ENCODE results near the gene CCDC92. TPM values are rescaled to one million over a fixed set of nuclear protein-coding genes. Genes with fewer than 3 reads are reported as not detected.

The CCDC92 gene
- total RNA-seq, 2 donors from 2014 or later, result 34.4 to 39.2 TPM

- Histone ChIP-seq H3K27ac (no peak overlapping the region), H3K36me3 (peaks cover 24% of the 10 kb centered on the region), H3K4me3 (no peak overlapping the region), H3K27me3 (no peaks in the 10 kb centered on the region), H3K4me1 (peaks cover 0 to 56% of the 10 kb centered on the region in 2 donors), H3K9me3 (no peaks in the 10 kb centered on the region)
- DNase-seq (ENCODE audit: low spot score), result no peak
- TF ChIP-seq CTCF (IDR thresholded peaks at IDR 0.05), result no peak
These were observed 23.9 kb upstream of the CCDC92 start for GRCh38 chr12:123996581-123996980.

GRCh38 chr12:123995023-123995748 lies 22.6 kb upstream of the CCDC92 start:
- no peak for DNase-seq (ENCODE audit: low spot score)

GRCh38 chr12:123992118-123992825 lies 19.6 kb upstream of the CCDC92 start:
- Histone ChIP-seq H3K9me3 (no peaks in the 10 kb centered on the region), H3K27ac (no peak overlapping the region), H3K27me3 (no peaks in the 10 kb centered on the region), H3K36me3 (peaks cover 17% of the 10 kb centered on the region), H3K4me1 (peaks cover 0 to 63% of the 10 kb centered on the region in 2 donors), H3K4me3 (no peak overlapping the region)
- TF ChIP-seq CTCF (IDR thresholded peaks at IDR 0.05), result no peak
- DNase-seq (ENCODE audit: low spot score), result no peak

More at GRCh38 chr12:123995023-123995748, 22.6 kb upstream of the CCDC92 start:
- H3K36me3 ChIP-seq, result peaks cover 17% of the 10 kb centered on the region
- H3K4me3 ChIP-seq, result no peak overlapping the region
- TF ChIP-seq CTCF (IDR thresholded peaks at IDR 0.05), result no peak
- no peaks in the 10 kb centered on the region for H3K27me3 ChIP-seq
- peaks cover 0 to 69% of the 10 kb centered on the region in 2 donors for H3K4me1 ChIP-seq
- H3K27ac ChIP-seq, result peak overlapping the region in 1 of 2 donors; percentile 14
- no peaks in the 10 kb centered on the region for H3K9me3 ChIP-seq

- no peak for TF ChIP-seq CTCF (IDR thresholded peaks at IDR 0.05)
- peaks cover 0 to 60% of the 10 kb centered on the region in 2 donors for H3K4me1 ChIP-seq
- no peak overlapping the region for H3K27ac ChIP-seq
- DNase-seq (ENCODE audit: low spot score), result no peak
- no peaks in the 10 kb centered on the region for H3K9me3 ChIP-seq
- H3K4me3 ChIP-seq, result no peak overlapping the region
- H3K27me3 ChIP-seq, result no peaks in the 10 kb centered on the region
- peaks cover 17% of the 10 kb centered on the region for H3K36me3 ChIP-seq
These were observed 18.8 kb upstream of the CCDC92 start for GRCh38 chr12:123991372-123991951.

GRCh38 chr12:123990511-123990910 lies 17.9 kb upstream of the CCDC92 start:
- H3K27me3 ChIP-seq, result no peaks in the 10 kb centered on the region
- peaks cover 0 to 62% of the 10 kb centered on the region in 2 donors for H3K4me1 ChIP-seq
- H3K27ac ChIP-seq, result peak overlapping the region; percentile 3 to 39
- H3K36me3 ChIP-seq, result peaks cover 17% of the 10 kb centered on the region
- no peak for DNase-seq (ENCODE audit: low spot score)
- no peaks in the 10 kb centered on the region for H3K9me3 ChIP-seq
- TF ChIP-seq CTCF (IDR thresholded peaks at IDR 0.05), result no peak
- H3K4me3 ChIP-seq, result no peak overlapping the region

Data from right atrium auricular region (tissue), 2 donors.